Testis (tissue), 2 donors: ENCODE results near the gene AGXT2.

Experiments
- POLR2A ChIP-seq: fragments of 450-650 bp; IDR thresholded peaks from one replicate; pipeline ENCODE4 v1.6.1; 2017; ENCODE audit warnings: antibody characterized with exemption, mild to moderate bottlenecking, moderate library complexity
- TF ChIP-seq, protein P1 (sequence below), 3 experiments: fragments of 450-650 bp in 2 of 3; fragments of 200-600 bp in 1 of 3; sonication (generic) in 1 of 3; IDR thresholded peaks; one replicate each; pipeline ENCODE4 v1.5.1; 2016 to 2019; ENCODE audit warnings: antibody characterized with exemption in 3 of 3, mild to moderate bottlenecking in 2 of 3, moderate library complexity in 1 of 3

DNA sequence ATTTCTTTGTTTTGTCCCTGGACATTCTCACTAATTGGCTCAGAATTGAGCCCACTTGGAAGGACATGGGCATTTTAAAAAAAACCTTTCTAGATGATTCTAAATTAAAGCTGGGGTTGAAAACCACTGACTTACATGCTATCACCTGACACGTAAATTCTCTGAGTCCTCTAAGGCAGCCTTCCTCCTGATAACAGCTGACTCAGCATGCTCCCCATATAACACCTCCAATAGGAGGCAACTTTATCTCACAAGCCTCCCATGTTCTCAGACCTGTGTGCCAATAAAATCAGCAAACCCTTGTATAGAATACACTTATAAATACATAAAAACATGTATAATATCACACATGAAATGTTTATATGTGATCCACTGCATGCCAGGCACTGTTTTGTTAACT is 49.2 kb upstream of the AGXT2 start:
- TF ChIP-seq, protein P1, sequence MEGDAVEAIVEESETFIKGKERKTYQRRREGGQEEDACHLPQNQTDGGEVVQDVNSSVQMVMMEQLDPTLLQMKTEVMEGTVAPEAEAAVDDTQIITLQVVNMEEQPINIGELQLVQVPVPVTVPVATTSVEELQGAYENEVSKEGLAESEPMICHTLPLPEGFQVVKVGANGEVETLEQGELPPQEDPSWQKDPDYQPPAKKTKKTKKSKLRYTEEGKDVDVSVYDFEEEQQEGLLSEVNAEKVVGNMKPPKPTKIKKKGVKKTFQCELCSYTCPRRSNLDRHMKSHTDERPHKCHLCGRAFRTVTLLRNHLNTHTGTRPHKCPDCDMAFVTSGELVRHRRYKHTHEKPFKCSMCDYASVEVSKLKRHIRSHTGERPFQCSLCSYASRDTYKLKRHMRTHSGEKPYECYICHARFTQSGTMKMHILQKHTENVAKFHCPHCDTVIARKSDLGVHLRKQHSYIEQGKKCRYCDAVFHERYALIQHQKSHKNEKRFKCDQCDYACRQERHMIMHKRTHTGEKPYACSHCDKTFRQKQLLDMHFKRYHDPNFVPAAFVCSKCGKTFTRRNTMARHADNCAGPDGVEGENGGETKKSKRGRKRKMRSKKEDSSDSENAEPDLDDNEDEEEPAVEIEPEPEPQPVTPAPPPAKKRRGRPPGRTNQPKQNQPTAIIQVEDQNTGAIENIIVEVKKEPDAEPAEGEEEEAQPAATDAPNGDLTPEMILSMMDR (IDR thresholded peaks at IDR 0.05), result no peak
- no peak for TF ChIP-seq POLR2A
